HG02970 (cell line): ENCODE results near the gene SH3TC1.

Experiments used
- ATAC-seq: cut with Tn5 transposase; IDR thresholded peaks from one replicate; pipeline ENCODE4 v1.9.1; 2021; ENCODE audit warnings: mild to moderate bottlenecking, moderate library complexity, moderate number of reproducible peaks; ENCODE audit not compliant: unreplicated experiment, low FRiP score

Gene SH3TC1

GRCh38 chr4:8163436-8164193 lies 35.5 kb upstream of the SH3TC1 start:
- ATAC-seq, result no peak

DNA sequence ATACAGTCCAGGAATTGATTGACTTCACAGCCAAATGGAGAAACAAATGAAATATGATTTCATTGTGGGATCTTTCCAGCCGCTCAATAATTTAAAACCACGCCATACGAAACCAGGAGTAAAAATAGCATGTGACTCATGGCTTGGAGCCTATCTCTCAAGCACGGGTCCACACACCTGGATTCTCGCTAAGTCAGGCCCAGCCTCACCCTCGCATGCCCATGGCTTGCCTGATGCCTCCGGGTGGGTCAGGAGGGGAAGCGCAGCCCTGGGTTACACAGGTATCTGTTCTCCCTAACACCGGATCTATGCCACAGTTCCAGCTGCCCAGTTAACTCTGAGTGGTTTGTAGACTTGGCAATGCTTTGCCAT lies 34.9 kb upstream of the SH3TC1 start:
- ATAC-seq, result no peak

DNA sequence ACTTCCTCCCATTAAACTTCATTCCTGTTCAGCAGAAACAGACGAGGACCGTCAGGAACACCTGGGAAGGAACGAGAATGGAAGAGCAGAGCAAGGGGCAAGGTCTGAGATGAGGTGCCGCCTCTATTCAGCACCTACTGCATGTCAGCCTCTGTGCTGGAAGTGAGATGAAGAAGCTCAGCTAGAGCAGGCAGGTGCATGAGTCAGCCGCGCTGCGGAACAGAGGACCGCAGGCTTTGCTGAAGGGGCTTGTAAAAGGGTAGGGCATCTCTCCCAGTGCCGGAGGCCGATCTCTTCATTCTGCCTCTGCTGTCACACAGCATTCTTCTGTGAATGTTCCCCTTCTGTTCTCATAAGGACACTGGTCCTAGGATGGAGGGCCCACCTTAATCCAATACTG lies 34.4 kb upstream of the SH3TC1 start:
- ATAC-seq, result no peak

DNA sequence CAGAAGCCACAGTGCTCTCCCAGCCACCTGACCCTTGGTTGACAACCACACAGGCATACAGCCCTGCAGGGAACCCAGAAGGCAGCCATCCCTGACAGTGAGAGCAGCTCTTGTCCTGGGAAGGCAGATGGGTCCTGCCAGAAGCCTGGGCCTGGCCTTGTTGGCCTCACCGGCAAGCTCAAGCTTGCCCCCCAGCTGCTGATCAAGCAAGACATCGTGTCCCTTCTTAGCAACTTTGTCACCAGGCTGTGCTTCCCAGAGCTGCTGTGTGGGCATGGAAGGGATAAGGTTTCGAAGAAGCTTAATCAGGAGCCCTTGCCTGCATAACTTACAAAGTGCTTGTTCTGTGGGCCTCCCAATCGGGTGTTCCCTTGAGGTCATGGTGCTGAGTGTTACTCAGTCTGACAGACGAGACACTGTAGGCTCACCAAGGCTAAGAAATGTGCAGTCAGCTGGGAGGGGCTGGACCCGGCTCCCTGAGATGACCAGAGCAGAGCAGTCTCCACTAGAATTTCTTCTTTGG lies 33.7 kb upstream of the SH3TC1 start:
- ATAC-seq, result no peak

DNA sequence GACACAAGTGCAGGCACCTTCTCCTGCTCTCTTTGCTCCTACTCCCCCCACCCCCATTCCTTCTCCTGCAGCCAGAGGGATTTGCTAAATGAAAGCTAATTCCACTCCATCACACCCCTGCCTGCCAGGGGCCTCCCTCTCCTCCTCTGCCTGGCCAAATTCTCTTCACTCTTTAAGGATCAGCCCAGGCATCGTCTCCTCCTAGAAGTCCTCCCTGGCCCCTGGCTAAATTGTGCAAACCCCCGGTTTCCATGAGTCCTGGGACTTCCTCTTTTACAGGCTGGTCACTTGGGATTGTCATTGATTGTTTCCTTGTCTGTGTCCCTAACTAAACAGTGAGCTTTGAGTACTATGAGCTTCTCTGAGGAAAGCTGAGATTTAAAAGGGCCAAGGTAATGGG lies 31.8 kb upstream of the SH3TC1 start:
- ATAC-seq, result no peak

DNA sequence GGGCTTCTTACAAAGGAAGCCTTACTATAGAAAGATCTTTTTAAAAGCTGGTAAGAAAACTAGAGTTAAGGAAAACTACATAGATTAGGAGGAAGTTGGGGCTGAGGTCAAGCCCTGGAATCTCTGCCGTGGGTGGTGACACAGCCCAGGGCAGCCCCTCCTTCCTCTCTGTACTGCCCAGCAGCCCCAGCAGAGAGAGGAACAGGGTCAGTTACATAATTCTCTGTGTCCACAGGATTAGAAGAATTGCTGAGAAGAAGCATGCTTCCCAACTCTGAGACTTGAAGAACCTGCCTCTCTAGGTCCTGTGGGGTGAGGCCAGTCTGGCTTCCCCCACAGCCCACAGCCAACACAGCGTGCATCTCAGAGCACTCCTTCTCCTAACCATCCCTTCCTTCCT lies 31.3 kb upstream of the SH3TC1 start:
- no peak for ATAC-seq

DNA sequence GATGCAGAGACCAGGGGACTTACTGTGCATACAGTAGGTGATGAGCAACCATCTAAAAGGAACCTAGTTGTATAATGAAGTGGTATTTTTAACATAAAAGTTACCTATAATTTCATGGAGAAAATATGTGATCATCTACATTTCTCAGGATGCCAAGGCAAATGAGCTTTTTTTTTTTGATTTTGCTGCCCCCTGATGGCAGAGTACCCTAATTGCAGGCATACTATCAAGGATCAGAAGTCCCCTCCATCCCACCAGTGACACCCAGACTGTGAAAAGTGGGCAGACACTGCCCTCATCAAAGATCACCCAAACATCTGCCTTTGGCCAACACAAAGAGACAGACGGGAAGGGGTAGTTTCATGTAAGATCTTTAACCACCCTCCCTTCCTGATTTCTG lies 30.9 kb upstream of the SH3TC1 start:
- ATAC-seq, result no peak

DNA sequence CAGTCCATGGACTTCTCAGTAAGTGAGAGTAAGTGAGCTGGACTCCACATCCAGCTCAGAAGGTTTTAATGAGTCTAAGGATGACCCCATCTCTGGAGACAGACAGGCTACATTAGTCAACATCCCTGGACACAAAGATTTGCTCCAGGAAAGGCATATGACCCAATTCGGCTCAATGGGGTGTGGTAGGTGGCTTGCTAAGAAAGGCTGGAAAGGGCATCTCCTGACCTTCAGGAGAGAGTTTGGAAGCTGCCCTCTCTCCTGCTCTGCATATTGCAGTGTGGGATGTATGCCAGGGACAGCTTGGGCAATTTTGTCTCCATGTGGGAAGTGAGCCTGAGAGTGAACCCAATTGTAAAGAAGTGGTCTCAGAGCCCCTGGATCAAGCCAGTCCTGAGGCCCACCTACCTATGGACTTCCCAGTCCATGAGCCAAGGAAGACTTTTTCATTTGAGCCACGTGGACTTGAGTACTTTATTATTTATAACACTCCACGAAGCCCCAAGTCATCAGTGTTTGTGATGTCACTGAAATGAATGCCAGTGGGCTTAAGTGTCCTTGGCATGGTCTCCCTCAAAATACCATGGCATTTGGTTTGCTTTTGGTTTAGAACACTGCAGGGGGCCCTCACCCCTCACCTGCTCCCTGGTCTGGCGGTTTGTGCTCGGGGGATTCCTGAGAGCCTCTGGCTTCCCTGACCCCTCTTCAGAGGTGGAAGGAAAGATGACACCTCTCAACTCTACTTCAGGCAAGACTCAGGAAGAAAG lies 30.1 kb upstream of the SH3TC1 start:
- ATAC-seq, result no peak

DNA sequence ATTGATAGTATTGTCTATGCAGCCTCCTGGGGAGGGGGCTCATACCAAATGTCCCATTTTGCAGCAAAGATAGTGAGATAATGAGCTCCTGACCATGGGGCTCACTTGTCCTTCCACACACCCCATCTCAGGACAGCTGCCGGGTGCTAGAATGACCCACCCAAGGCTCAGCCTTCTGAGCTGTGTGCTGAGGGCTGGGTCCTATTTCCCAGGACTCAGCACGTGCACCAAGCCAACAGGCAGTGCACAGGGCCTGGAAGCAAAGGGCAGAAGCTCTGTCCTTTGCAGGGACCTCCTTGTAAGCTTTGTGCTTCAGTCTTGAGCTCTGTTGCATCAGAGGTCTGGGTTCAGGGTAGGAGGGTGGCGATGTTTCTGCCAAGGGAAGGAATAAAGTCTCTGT lies 29.3 kb upstream of the SH3TC1 start:
- no peak for ATAC-seq

DNA sequence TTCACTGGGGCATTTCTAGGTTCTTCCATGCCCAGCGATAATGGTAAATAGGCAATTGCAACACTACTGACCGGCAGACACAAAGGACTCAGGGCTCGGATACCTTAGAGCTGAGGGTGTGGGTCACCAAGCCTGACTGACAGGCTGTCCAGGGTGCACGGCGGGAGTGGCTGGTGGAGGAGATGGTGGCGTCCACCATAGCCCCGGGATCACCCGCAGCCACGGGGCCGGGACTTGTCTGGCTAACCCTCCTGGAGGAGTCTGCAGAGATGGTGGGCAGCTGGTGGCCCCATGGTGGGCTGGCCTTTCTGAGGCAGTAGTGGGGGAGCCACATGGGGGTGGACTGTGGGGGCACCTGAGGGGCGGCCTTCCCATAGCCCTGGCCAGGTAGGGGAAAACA lies 28.7 kb upstream of the SH3TC1 start:
- no peak for ATAC-seq

DNA sequence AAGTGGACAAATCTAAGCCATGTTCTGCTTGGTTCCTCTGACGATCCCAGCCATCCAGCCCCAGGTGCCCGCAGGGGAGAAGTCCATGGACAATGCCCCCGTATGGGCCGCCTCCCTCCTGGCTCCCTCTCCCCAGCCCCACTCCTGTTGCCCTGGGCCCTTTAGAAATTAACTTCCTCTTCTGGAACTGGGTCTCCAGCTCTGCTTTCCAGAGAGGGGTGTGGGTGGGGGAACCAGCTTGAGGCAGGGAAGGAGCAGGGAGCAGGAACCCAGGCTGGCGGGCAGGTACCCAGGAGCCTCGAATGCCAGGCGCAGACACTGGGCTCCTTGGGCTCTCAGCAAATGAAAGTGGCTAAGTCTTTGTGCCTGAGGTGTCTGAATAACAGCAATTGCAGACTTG lies 27.8 kb upstream of the SH3TC1 start:
- ATAC-seq, result no peak

DNA sequence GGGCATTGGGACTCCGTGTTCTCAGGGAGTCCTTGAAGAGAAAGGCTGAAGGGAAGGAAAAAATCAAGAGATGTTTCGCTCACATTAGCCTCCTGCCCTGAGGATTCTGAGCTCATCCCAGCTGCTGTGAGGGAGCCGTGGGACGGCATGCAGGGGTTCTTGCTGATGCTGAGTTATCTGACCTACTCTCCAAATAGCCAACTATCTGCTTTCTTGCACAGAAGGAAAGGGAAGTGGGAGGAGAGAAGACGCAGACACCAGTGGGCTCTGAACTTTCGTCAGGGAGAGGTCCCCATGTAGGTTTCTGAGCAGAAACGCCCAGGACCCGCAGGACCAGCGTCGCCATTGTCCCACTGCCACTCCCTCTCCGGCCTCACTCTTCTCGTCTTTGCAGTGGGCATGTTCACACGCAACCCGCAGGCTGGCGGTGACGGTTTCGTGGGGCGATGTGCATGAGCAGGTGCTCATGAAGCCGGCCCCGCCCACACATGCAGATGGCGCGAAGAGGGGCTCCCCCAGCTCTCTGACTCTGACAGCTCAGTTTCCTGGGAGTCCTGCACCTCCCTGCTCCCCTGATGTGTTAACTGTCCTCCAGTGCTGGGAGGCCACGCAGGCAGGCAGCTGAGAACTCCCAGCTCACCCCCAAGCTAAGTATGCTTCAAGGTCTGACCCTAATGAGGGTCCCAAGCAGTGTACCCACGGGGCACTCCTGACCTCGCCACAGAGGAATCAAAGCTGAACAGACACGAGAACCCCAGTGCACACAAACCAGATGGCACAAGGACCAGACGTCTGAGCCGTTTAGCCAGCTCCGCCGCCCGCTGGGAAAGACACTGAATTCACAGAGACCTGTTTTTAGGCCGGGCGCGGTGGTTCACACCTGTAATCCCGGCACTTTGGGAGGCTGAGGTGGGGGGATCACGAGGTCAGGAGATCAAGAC lies 26.8 kb upstream of the SH3TC1 start:
- ATAC-seq, result no peak

DNA sequence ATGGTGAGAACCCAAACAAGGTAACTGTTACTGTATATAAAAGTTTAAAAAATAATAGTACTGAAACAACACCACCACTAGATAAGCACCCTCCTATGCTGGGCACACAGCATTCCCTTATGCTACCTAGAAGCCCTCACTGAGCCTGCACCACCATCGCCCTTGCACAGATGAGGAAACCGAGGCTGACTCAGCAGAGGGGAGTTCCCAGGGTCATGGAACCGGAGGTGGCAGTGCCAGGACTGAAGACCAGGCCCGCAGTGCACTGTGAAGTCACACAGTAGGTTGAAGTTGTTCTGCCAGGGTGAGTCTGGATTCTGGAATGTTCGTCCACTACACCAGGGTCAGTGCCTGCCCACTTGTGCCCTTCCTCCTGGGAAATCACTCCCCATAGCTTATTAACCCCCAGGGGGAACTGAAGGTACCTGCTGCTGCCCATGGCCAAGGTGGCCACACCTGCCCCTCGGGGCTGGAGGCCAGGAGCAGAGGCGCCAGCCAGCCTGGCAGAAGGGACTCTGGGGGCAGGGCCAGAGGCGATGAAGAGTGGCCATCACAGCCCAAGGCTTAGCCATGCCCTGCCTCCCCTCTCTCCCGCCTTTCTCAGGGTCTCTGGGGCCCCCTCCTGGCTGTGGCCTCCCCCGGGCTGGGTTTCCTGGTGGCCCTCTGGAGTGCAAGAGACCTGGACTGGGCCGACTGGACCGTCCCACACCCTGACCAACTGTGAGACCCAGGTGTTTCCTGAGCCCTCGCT lies 25.4 kb upstream of the SH3TC1 start:
- ATAC-seq, result no peak

- no peak for ATAC-seq
Observed at GRCh38 chr4:8174970-8175369, 24.1 kb upstream of the SH3TC1 start.

- ATAC-seq, result no peak
Observed at GRCh38 chr4:8175686-8176085, 23.4 kb upstream of the SH3TC1 start.

DNA sequence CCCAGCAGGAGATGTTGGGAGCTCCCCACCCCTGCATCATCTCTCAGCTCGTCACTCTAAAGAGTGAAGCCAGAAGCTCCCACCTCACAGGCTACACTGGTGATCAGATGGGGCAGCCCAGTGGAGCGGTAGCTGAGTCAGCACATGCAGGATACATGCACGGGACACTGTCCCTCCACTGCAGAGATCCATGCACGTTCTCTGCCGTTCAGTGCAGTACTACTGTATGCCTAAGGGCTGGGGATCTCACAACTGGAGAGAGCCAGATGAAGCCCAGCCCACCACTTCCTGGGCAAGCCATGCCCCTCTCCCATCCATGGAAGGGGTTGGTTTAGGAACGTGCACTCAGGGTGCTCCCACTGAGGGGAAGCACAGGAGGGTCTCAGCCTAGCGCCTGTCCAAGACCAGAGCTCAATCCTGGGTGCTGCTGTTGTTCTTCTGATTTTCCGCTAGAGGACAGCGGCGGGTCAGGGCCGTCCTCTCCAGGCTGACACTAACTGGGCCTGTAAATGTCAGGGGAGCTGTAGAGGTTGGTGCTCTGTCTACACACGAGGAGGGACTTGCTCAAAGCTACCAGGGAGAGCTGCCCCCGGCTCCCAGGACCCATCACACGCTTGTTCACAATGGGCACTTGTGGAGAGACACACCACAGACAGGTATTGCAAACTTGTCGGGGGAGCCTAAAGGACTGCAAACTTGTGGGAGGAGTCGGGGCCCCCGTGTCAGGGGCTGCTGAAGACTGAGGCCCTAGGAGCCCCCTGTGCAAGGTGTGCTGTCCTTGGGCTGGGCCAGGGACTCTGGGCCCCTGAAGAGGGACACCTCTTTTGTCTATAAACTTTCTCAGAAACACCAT lies 22.3 kb upstream of the SH3TC1 start:
- no peak for ATAC-seq

- ATAC-seq, result no peak
Observed at GRCh38 chr4:8177552-8177951, 21.5 kb upstream of the SH3TC1 start.

GRCh38 chr4:8177956-8178355 lies 21.1 kb upstream of the SH3TC1 start:
- no peak for ATAC-seq

DNA sequence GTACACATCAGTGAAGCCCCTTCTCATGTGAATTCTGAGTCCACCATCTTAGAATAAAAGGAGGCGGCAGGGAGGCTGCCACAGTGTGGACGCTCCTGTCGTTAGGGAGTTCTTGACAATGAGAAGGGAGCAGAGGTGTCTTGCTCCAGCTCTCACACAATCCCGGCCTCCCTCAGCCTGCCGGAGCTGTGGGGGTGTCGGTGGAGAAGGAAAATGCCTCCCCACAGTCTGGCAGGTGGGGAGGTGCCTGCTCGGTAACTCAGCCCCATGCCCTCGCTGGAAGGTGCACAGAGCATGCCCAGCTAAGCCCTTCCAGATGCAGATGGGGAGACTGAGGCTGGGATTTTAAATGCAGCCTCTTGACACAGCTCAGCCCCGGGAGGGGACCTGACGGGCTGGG lies 20.0 kb upstream of the SH3TC1 start:
- ATAC-seq, result no peak
